SK-N-SH treated with all-trans-retinoic acid at 6 μM for 48 hours (cell line): ENCODE measurements around the gene AP1S1.

Experiments used
- ARNTL ChIP-seq: fragments of 450-650 bp; formaldehyde crosslinking; IDR thresholded peaks from 2 replicates; pipeline ENCODE4 v1.5.0; 2020; ENCODE audit warnings: low read depth, mild to moderate bottlenecking, moderate library complexity, borderline replicate concordance
- BACH2 ChIP-seq: fragments of 250-450 bp; sonication (Bioruptor Pico); IDR thresholded peaks from 2 replicates; pipeline ENCODE4 v1.9.0; 2021; ENCODE audit warnings: mild to moderate bottlenecking, borderline replicate concordance
- CSDC2 ChIP-seq: fragments of 250-450 bp; sonication (Bioruptor Pico); IDR thresholded peaks from 2 replicates; pipeline ENCODE4 v1.5.0; 2020; ENCODE audit warnings: mild to moderate bottlenecking, moderate library complexity
- ISL1 ChIP-seq: fragments of 250-450 bp; sonication (Bioruptor Pico); IDR thresholded peaks from 2 replicates; pipeline ENCODE4 v2.1.2; 2022; ENCODE audit warnings: mild to moderate bottlenecking, moderate library complexity
- PPARA ChIP-seq: fragments of 250-450 bp; sonication (Bioruptor Pico); IDR thresholded peaks from 2 replicates; pipeline ENCODE4 v1.5.0; 2020; ENCODE audit warnings: mild to moderate bottlenecking, borderline replicate concordance
- RARB ChIP-seq: fragments of 250-450 bp; sonication (Bioruptor Pico); IDR thresholded peaks from 2 replicates; pipeline ENCODE4 v1.8.0; 2021; ENCODE audit warnings: mild to moderate bottlenecking, moderate library complexity
- ZFP3 ChIP-seq: fragments of 250-450 bp; sonication (Bioruptor Pico); IDR thresholded peaks from 2 replicates; pipeline ENCODE4 v1.5.0; 2020; ENCODE audit warnings: mild to moderate bottlenecking, moderate library complexity
- ZNF70 ChIP-seq: fragments of 450-650 bp; formaldehyde crosslinking; IDR thresholded peaks from 2 replicates; pipeline ENCODE4 v1.5.0; 2020; ENCODE audit warnings: mild to moderate bottlenecking, moderate library complexity
- ZNF8 ChIP-seq: fragments of 450-650 bp; formaldehyde crosslinking; IDR thresholded peaks from 2 replicates; pipeline ENCODE4 v1.5.0; 2020; ENCODE audit warnings: mild to moderate bottlenecking, moderate library complexity
- TF ChIP-seq, protein P1 (sequence below): fragments of 250-450 bp; sonication (Bioruptor Pico); IDR thresholded peaks from 2 replicates; pipeline ENCODE4 v1.5.1; 2020; ENCODE audit warnings: low read depth, mild to moderate bottlenecking, moderate library complexity
- TF ChIP-seq, protein P2 (sequence below): fragments of 250-450 bp; sonication (Bioruptor Pico); IDR thresholded peaks from 2 replicates; pipeline ENCODE4 v1.8.0; 2020; ENCODE audit warnings: mild to moderate bottlenecking, moderate library complexity, borderline replicate concordance

DNA sequence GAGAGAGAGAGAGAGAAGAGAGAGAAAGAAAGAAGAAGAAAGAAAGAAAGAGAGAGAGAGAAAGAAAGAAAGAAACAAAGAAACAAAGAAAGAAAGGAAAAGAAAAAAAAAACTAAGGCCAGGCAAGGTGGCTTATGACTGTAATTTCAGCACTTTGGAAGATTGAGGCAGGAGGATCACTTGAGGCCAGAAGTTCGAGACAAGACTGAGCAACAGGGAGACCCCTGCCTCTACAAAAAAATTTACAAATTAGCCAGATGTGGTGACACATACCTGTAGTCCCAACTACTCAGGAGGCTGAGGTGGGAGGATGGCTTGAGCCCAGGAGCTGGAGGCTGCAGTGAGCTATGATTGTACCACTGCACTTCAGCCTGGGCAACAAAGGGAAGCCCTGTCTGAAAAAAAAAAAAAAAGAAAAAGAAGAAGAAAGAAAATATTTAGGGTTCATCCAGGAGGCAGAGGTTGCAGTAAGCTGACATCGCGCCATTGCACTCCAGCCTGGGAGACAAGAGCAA, 24.6 kb upstream of the AP1S1 start:
- TF ChIP-seq CSDC2 (CRISPR knock-in tag) (no peak), ZFP3 (no peak), BACH2 (CRISPR knock-in tag) (no peak), ISL1 (CRISPR knock-in tag) (no peak), ZNF8 (CRISPR knock-in tag) (no peak), RARB (no peak), ZNF70 (CRISPR knock-in tag) (no peak), ARNTL (CRISPR knock-in tag) (no peak), PPARA (CRISPR knock-in tag) (no peak)
- TF ChIP-seq, protein P1, sequence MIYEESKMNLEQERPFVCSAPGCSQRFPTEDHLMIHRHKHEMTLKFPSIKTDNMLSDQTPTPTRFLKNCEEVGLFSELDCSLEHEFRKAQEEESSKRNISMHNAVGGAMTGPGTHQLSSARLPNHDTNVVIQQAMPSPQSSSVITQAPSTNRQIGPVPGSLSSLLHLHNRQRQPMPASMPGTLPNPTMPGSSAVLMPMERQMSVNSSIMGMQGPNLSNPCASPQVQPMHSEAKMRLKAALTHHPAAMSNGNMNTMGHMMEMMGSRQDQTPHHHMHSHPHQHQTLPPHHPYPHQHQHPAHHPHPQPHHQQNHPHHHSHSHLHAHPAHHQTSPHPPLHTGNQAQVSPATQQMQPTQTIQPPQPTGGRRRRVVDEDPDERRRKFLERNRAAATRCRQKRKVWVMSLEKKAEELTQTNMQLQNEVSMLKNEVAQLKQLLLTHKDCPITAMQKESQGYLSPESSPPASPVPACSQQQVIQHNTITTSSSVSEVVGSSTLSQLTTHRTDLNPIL (CRISPR knock-in tag), result no peak
- TF ChIP-seq, protein P2, sequence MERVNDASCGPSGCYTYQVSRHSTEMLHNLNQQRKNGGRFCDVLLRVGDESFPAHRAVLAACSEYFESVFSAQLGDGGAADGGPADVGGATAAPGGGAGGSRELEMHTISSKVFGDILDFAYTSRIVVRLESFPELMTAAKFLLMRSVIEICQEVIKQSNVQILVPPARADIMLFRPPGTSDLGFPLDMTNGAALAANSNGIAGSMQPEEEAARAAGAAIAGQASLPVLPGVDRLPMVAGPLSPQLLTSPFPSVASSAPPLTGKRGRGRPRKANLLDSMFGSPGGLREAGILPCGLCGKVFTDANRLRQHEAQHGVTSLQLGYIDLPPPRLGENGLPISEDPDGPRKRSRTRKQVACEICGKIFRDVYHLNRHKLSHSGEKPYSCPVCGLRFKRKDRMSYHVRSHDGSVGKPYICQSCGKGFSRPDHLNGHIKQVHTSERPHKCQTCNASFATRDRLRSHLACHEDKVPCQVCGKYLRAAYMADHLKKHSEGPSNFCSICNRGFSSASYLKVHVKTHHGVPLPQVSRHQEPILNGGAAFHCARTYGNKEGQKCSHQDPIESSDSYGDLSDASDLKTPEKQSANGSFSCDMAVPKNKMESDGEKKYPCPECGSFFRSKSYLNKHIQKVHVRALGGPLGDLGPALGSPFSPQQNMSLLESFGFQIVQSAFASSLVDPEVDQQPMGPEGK (CRISPR knock-in tag), result no peak
